Lower leg skin (tissue), 3 donors: ENCODE results near the gene SNX30.

Experiments used
- CTCF ChIP-seq, 3 donors: fragments of 450-650 bp; IDR thresholded peaks; one replicate each; pipeline ENCODE4 v1.5.1; 2016; ENCODE audit warnings: antibody characterized with exemption in 3 of 3, mild to moderate bottlenecking in 3 of 3, moderate library complexity in 2 of 3
- POLR2A ChIP-seq, 2 donors: fragments of 450-650 bp; IDR thresholded peaks; one replicate each; pipeline ENCODE4 v1.6.1; 2016 to 2017; ENCODE audit warnings: antibody characterized with exemption in 2 of 2, mild to moderate bottlenecking in 1 of 2, moderate library complexity in 1 of 2

GRCh38 chr9:112762726-112763518 lies 12.4 kb downstream of the SNX30 start:
- TF ChIP-seq POLR2A (IDR thresholded peaks at IDR 0.05): no peak
- no peak for TF ChIP-seq CTCF (IDR thresholded peaks at IDR 0.05)
